K562 (cell line): ENCODE results near the gene TP53TG5. TPM values are rescaled to one million over a fixed set of nuclear protein-coding genes. Genes with fewer than 3 reads are reported as not detected.

Experiments used
- ATAC-seq: fragments of 200-7000 bp; cut with Tn5 transposase; 3 replicates; pipeline ENCODE4 v1.9.1; 2020; ENCODE audit warnings: moderate library complexity
- BruUV-seq: library from RNA; stranded (reverse); fragments of 400-500 nt; replicated peaks from 2 replicates; lab custom pipeline; 2021; lab: Mats Ljungman, UMichigan
- CTCF ChIA-PET: fragments of 300-600 bp; formaldehyde crosslinking; extraction: SDS; loops from one replicate; lab custom pipeline; 2021; ENCODE audit warnings: low intra/inter-chr PET ratio; lab: Yijun Ruan, JAX
- POLR2A ChIA-PET: fragments of 300-600, 350-650 bp; sonication (Branson Sonifier 250); formaldehyde crosslinking; extraction: SDS; loops from one replicate; lab custom pipeline; 2021; ENCODE audit warnings: antibody characterized with exemption, inconsistent platforms; lab: Yijun Ruan, JAX
- DNase-seq, 4 experiments: peaks; one replicate each; pipeline versions ENCODE4 v3.0.0 to v3.0.0-alpha.2; 2011 to 2018; ENCODE audit warnings: low spot score in 3 of 4, mixed read lengths in 3 of 4; ENCODE audit errors: extremely low read depth in 1 of 4
- FAIRE-seq: peaks from 2 replicates; lab custom pipeline; 2011; peaks lifted over from hg19 to GRCh38; lab: Jason Lieb, UNC
- H2AFZ ChIP-seq: 2 replicates; pipeline ENCODE4 v1.6.0; 2011; ENCODE audit warnings: low read depth, low read length, control low read depth, inconsistent platforms
- H3K27ac ChIP-seq: fragments of 200-600 bp; 3 replicates; pipeline ENCODE4 v1.8.0; 2011; ENCODE audit warnings: low read depth, mild to moderate bottlenecking, control low read depth, inconsistent platforms, low read length, moderate library complexity, mixed read lengths; ENCODE audit errors: extremely low read depth
- H3K27me3 ChIP-seq, 2 experiments: fragments of 300-600 bp in 1 of 2; 2 replicates in 1 of 2; 3 replicates in 1 of 2; pipeline versions ENCODE4 v1.6.0 to v1.8.0; 2011; ENCODE audit warnings: inconsistent platforms in 2 of 2, low read length in 2 of 2, mild to moderate bottlenecking in 1 of 2, mixed read lengths in 1 of 2, moderate library complexity in 1 of 2; ENCODE audit not compliant: control insufficient read depth in 2 of 2, insufficient read depth in 2 of 2
- H3K36me3 ChIP-seq: fragments of 300-600 bp; 3 replicates; pipeline ENCODE4 v1.8.0; 2011; ENCODE audit warnings: mild to moderate bottlenecking, low read length, inconsistent platforms; ENCODE audit not compliant: control insufficient read depth, insufficient read depth
- H3K4me1 ChIP-seq, 2 experiments: fragments of 200-600 bp in 1 of 2; replicated peaks in 1 of 2; 2 replicates in 1 of 2; 3 replicates in 1 of 2; pipeline versions ENCODE4 v1.5.1 to v1.8.0; 2011; ENCODE audit warnings: inconsistent platforms in 2 of 2, low read length in 2 of 2, mild to moderate bottlenecking in 1 of 2, mixed read lengths in 1 of 2, moderate library complexity in 1 of 2; ENCODE audit not compliant: control insufficient read depth in 2 of 2, insufficient read depth in 2 of 2
- H3K4me2 ChIP-seq: 2 replicates; pipeline ENCODE4 v1.6.1; 2011; ENCODE audit warnings: low read length, control low read depth, inconsistent platforms, mixed read lengths; ENCODE audit not compliant: insufficient read depth
- H3K4me3 ChIP-seq: fragments of 200-600 bp; sonication (generic), shearing (Covaris generic); 2 replicates; pipeline ENCODE4 v1.5.1; 2016; ENCODE audit warnings: control low read depth, inconsistent platforms
- H3K79me2 ChIP-seq: fragments of 200-600 bp; 3 replicates; pipeline ENCODE4 v1.8.0; 2011; ENCODE audit warnings: low read length, inconsistent platforms; ENCODE audit not compliant: control insufficient read depth, insufficient read depth
- H3K9ac ChIP-seq, 2 experiments: 2 replicates each; pipeline versions ENCODE4 v1.6.0 to v1.6.1; 2011; ENCODE audit warnings: low read depth in 2 of 2, low read length in 2 of 2, control low read depth in 1 of 2, inconsistent platforms in 1 of 2, mild to moderate bottlenecking in 1 of 2, mixed read lengths in 1 of 2; ENCODE audit not compliant: insufficient read depth in 1 of 2
- H3K9me1 ChIP-seq: one replicate; pipeline ENCODE4 v1.6.0; 2011; ENCODE audit warnings: inconsistent platforms, mild to moderate bottlenecking, low read length, moderate library complexity; ENCODE audit not compliant: control insufficient read depth, insufficient read depth
- H3K9me3 ChIP-seq: replicated peaks from 2 replicates; pipeline ENCODE4 v1.5.1; 2011; ENCODE audit warnings: low read depth, low read length, inconsistent platforms; ENCODE audit not compliant: control insufficient read depth, insufficient read depth
- H4K20me1 ChIP-seq: replicated peaks from 2 replicates; pipeline ENCODE4 v1.6.1; 2011; ENCODE audit warnings: low read length, inconsistent platforms, mixed read lengths; ENCODE audit not compliant: control insufficient read depth, insufficient read depth
- ARID1B ChIP-seq: fragments of 450-650 bp; IDR thresholded peaks from 2 replicates; pipeline ENCODE4 v1.6.1; 2016; ENCODE audit warnings: antibody characterized with exemption, mild to moderate bottlenecking, inconsistent platforms
- CTBP1 ChIP-seq: fragments of 450-650 bp; IDR thresholded peaks from 2 replicates; pipeline ENCODE4 v1.6.1; 2016; ENCODE audit warnings: borderline replicate concordance
- DMBX1 ChIP-seq: fragments of 250-450 bp; sonication (Bioruptor Pico); IDR thresholded peaks from 2 replicates; pipeline ENCODE4 v1.8.0; 2022; ENCODE audit warnings: inconsistent platforms, mild to moderate bottlenecking, moderate library complexity, borderline replicate concordance
- ETV5 ChIP-seq: sonication (generic); formaldehyde crosslinking; IDR thresholded peaks from 2 replicates; pipeline ENCODE4 v1.4.0; 2020; ENCODE audit warnings: low read depth, mild to moderate bottlenecking, missing genetic modification reagents
- MED1 ChIP-seq: sonication (generic); formaldehyde crosslinking; IDR thresholded peaks from 2 replicates; pipeline ENCODE4 v1.8.1; 2023; ENCODE audit warnings: missing genetic modification reagents, borderline replicate concordance
- RBM25 ChIP-seq: fragments of 200-400 bp; formaldehyde crosslinking; IDR thresholded peaks from 2 replicates; pipeline ENCODE4 v1.6.1; 2018; ENCODE audit warnings: low read length, low read depth, moderate library complexity; ENCODE audit not compliant: severe bottlenecking
- TCFL5 ChIP-seq: fragments of 250-450 bp; sonication (Bioruptor Pico); conservative IDR thresholded peaks from 2 replicates; pipeline ENCODE4 v1.6.1; 2021; ENCODE audit warnings: mild to moderate bottlenecking, moderate library complexity, matching md5 sums
- ZC3H11A ChIP-seq: IDR thresholded peaks from 2 replicates; pipeline ENCODE4 v1.6.1; 2012; ENCODE audit warnings: low read depth, low read length, improper control_type of control experiment
- WGBS: fragments of 100-300 bp; shearing (Covaris generic); methylation state at CpG from one replicate; pipeline ENCODE4 v1.1.6; 2016; ENCODE audit warnings: low coverage, mixed read lengths; ENCODE audit not compliant: insufficient coverage; ENCODE audit errors: missing lambda C conversion rate; 5-methylcytosine and 5-hydroxymethylcytosine counted together
- in situ Hi-C: fragments of 300-500 bp; cut with MboI; formaldehyde crosslinking; loops from 4 replicates; pipeline ENCODE4 v1.15.0; 2018; ENCODE audit warnings: inconsistent platforms, mixed read lengths
- intact Hi-C: fragments of 100-400 bp; cut with micrococcal nuclease; formaldehyde crosslinking; loops from 2 replicates; pipeline ENCODE4 v1.14.2; 2022
- polyA plus RNA-seq, 8 experiments: library from polyadenylated mRNA; depleted of rRNA in 4 of 8; stranded (reverse) in 5 of 8; unstranded in 3 of 8; fragments of >200 nt; fragmentation: Nextera tagmentation in 2 of 8; fragmentation: Illumina TruSeq in 1 of 8; extraction: Ambion mirVana in 2 of 8; extraction: Trizol in 1 of 8; gene quantifications; 2 replicates each; pipeline versions ENCODE4 v1.2.1 to v1.2.3, GENCODE V29; 2011 to 2014; ENCODE audit warnings: inconsistent platforms in 1 of 8, missing spikeins in 1 of 8
- total RNA-seq, 7 experiments: library from RNA; depleted of rRNA in 6 of 7; stranded (reverse); fragments of >200 nt in 6 of 7; fragmentation: Illumina TruSeq in 2 of 7; extraction: Trizol in 2 of 7; gene quantifications; 2 replicates each; pipeline versions ENCODE4 v1.2.1 to v1.2.3, GENCODE V29; 2011 to 2021; ENCODE audit warnings: low replicate concordance in 1 of 7
- TF ChIP-seq, protein P1 (sequence below): sonication (generic); formaldehyde crosslinking; IDR thresholded peaks from 2 replicates; pipeline ENCODE4 v1.8.0; 2022; ENCODE audit warnings: mild to moderate bottlenecking, missing genetic modification reagents
- TF ChIP-seq, protein P2 (sequence below): sonication (generic); formaldehyde crosslinking; IDR thresholded peaks from 2 replicates; pipeline ENCODE4 v1.8.1; 2023; ENCODE audit warnings: mild to moderate bottlenecking, missing genetic modification reagents
- TF ChIP-seq, protein P3 (sequence below): IDR thresholded peaks from 3 replicates; pipeline ENCODE4 v1.6.1; 2011; ENCODE audit warnings: borderline replicate concordance, mild to moderate bottlenecking, moderate library complexity; ENCODE audit not compliant: insufficient read length; ENCODE audit errors: extremely low read depth

Gene TP53TG5
- total and polyA plus RNA-seq, 9 of the 15 experiments (the other 6 are each of a cell fraction or from before 2014, with no cell fraction given), result 0.04 to 0.05 (median 0.04) TPM; not detected in 6

DNA sequence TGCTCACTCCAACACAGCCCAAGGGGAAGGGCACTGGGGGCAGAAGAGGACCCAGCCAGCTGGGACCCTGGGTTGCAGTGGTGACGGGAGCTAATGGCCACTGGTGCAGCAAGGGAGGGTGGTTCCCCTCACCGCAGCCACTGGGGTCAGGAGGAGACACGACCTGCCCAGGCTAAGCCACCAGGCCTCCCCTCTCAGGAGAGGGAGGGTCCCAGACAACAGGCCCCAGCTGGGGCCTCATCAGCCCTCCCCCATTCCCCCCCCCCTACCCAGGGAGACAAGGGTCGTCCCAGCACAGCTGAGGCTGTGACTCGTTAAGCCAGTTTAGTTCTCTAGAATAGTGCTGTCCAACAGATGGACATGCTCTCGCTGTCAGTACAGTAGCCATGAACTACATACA is 52.8 kb downstream of the TP53TG5 start:
- Histone ChIP-seq H4K20me1 (no peaks in the 10 kb centered on the region), H3K4me1 (peaks cover 4 to 9% of the 10 kb centered on the region in 2 experiments; a peak in 4 of 5 replicates), H3K4me2 (no peak overlapping the region), H3K27me3 (no peaks in the 10 kb centered on the region), H3K9me3 (no peaks in the 10 kb centered on the region), H2AFZ (no peak overlapping the region), H3K9me1 (peaks cover 3% of the 10 kb centered on the region), H3K27ac (no peak overlapping the region), H3K79me2 (no peaks in the 10 kb centered on the region), H3K4me3 (no peak overlapping the region), H3K36me3 (peaks cover 11% of the 10 kb centered on the region; the same call in 2 of the 3 replicates), H3K9ac (no peak overlapping the region)
- ChIA-PET CTCF (no interaction called here), POLR2A (interaction anchor here (0.7 to 1.9 kb wide), 2 partner anchors 9 to 22 kb away, joined by 3 to 5 read pairs; partner anchors contain the start of gene SDC4)
- in situ Hi-C loops, result no loop called here
- WGBS, result 67% methylated on average over 5 of the region's 6 CpGs
- ATAC-seq (no peak), DNase-seq (no peak), FAIRE-seq (no peak)
- no TSS peak for BruUV-seq
- intact Hi-C loops, result no loop called here
- no peak for TF ChIP-seq ARID1B
- TF ChIP-seq, protein P1, sequence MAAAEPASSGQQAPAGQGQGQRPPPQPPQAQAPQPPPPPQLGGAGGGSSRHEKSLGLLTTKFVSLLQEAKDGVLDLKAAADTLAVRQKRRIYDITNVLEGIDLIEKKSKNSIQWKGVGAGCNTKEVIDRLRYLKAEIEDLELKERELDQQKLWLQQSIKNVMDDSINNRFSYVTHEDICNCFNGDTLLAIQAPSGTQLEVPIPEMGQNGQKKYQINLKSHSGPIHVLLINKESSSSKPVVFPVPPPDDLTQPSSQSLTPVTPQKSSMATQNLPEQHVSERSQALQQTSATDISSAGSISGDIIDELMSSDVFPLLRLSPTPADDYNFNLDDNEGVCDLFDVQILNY (CRISPR knock-in tag), result no peak
- no peak for TF ChIP-seq RBM25
- no peak for TF ChIP-seq TCFL5 (CRISPR knock-in tag)
- TF ChIP-seq CTBP1, result no peak
- no peak for TF ChIP-seq DMBX1 (CRISPR knock-in tag)
- TF ChIP-seq, protein P2, sequence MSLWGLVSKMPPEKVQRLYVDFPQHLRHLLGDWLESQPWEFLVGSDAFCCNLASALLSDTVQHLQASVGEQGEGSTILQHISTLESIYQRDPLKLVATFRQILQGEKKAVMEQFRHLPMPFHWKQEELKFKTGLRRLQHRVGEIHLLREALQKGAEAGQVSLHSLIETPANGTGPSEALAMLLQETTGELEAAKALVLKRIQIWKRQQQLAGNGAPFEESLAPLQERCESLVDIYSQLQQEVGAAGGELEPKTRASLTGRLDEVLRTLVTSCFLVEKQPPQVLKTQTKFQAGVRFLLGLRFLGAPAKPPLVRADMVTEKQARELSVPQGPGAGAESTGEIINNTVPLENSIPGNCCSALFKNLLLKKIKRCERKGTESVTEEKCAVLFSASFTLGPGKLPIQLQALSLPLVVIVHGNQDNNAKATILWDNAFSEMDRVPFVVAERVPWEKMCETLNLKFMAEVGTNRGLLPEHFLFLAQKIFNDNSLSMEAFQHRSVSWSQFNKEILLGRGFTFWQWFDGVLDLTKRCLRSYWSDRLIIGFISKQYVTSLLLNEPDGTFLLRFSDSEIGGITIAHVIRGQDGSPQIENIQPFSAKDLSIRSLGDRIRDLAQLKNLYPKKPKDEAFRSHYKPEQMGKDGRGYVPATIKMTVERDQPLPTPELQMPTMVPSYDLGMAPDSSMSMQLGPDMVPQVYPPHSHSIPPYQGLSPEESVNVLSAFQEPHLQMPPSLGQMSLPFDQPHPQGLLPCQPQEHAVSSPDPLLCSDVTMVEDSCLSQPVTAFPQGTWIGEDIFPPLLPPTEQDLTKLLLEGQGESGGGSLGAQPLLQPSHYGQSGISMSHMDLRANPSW (CRISPR knock-in tag), result no peak
- TF ChIP-seq MED1 (CRISPR knock-in tag), result no peak
- no peak for TF ChIP-seq ETV5 (CRISPR knock-in tag)
- TF ChIP-seq ZC3H11A, result no peak
- TF ChIP-seq, protein P3, sequence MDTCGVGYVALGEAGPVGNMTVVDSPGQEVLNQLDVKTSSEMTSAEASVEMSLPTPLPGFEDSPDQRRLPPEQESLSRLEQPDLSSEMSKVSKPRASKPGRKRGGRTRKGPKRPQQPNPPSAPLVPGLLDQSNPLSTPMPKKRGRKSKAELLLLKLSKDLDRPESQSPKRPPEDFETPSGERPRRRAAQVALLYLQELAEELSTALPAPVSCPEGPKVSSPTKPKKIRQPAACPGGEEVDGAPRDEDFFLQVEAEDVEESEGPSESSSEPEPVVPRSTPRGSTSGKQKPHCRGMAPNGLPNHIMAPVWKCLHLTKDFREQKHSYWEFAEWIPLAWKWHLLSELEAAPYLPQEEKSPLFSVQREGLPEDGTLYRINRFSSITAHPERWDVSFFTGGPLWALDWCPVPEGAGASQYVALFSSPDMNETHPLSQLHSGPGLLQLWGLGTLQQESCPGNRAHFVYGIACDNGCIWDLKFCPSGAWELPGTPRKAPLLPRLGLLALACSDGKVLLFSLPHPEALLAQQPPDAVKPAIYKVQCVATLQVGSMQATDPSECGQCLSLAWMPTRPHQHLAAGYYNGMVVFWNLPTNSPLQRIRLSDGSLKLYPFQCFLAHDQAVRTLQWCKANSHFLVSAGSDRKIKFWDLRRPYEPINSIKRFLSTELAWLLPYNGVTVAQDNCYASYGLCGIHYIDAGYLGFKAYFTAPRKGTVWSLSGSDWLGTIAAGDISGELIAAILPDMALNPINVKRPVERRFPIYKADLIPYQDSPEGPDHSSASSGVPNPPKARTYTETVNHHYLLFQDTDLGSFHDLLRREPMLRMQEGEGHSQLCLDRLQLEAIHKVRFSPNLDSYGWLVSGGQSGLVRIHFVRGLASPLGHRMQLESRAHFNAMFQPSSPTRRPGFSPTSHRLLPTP, result no peak
